DOHH2 (cell line): Measurements from ENCODE around the gene PPFIA2.

Experiments
- EZH2phosphoT487 ChIP-seq: fragments of 200-600 bp; sonication (generic); IDR thresholded peaks from 2 replicates; pipeline ENCODE4 v1.6.1; 2017; ENCODE audit warnings: borderline replicate concordance, mild to moderate bottlenecking, antibody characterized with exemption, low read length, moderate library complexity, mixed read lengths
- TF ChIP-seq, protein P1 (sequence below): fragments of 200-600 bp; sonication (generic); IDR thresholded peaks from one replicate; pipeline ENCODE4 v1.5.1; 2014; ENCODE audit warnings: antibody characterized with exemption, mild to moderate bottlenecking, low read depth, low read length; ENCODE audit not compliant: poor library complexity, severe bottlenecking

DNA sequence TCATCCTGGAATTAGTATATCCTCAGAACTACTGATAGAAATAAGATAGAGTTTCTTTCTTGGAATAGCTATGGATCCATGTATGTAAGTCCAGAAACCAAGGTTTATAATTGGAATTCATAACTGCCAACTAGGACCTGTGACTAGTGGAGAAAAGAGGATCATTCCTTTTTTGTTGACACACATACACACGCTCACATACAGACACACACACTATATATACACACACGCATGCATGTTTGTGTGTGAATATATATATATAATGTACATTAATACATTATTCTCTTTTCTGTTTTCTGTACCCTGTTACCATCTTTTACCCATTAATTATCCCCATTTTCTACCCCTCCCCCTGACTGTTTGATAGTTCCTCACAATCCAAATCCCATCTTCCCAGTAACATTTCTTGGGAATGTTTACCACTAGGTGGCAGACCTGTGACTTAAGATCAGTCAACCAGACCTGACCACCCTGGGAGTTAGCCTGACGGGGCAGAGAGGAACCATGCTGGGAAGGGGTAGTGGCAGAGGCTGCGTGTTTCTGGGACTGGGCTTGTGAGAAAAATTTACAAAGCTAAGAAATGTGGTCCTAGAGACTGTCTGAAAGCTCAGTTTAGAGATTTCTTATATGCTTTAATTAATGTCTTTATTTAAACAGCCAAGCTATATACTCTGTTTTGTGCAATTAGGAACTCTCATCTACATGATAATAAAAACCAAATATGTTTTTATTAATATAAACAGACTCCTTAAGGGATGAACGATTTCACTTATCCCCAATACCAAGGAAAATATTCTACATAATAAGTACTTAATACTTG lies 308.0 kb downstream of the PPFIA2 start:
- TF ChIP-seq, protein P1, sequence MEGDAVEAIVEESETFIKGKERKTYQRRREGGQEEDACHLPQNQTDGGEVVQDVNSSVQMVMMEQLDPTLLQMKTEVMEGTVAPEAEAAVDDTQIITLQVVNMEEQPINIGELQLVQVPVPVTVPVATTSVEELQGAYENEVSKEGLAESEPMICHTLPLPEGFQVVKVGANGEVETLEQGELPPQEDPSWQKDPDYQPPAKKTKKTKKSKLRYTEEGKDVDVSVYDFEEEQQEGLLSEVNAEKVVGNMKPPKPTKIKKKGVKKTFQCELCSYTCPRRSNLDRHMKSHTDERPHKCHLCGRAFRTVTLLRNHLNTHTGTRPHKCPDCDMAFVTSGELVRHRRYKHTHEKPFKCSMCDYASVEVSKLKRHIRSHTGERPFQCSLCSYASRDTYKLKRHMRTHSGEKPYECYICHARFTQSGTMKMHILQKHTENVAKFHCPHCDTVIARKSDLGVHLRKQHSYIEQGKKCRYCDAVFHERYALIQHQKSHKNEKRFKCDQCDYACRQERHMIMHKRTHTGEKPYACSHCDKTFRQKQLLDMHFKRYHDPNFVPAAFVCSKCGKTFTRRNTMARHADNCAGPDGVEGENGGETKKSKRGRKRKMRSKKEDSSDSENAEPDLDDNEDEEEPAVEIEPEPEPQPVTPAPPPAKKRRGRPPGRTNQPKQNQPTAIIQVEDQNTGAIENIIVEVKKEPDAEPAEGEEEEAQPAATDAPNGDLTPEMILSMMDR = peak; percentile 51
- no peak for TF ChIP-seq EZH2phosphoT487
